ENCODE results near the gene CFAP299. TPM values are rescaled to one million over a fixed set of nuclear protein-coding genes. Genes with fewer than 3 reads are reported as not detected.
"Not testable (repeated sequence)": the region's sequence is repeated elsewhere in the genome, so short reads cannot be mapped to it uniquely, and the experiment has no call there.

CFAP299 gene
- total RNA-seq, 1 donor: 12.7 TPM

- DNase-seq (ENCODE audit: low read depth): peak; percentile 84
Measured at GRCh38 chr4:80434238-80434637, 98.7 kb downstream of the CFAP299 start.

GRCh38 chr4:80438016-80438415 lies 102.5 kb downstream of the CFAP299 start:
- TF ChIP-seq CTCF (IDR thresholded peaks at IDR 0.05; ENCODE audit: insufficient read depth, low read length): no peak
- no peak overlapping the region for H3K4me3 ChIP-seq (ENCODE audit: low read depth, low read length)
- DNase-seq (ENCODE audit: low read depth): no peak

More at GRCh38 chr4:80434238-80434637, 98.7 kb downstream of the CFAP299 start:
- no peak for TF ChIP-seq CTCF (IDR thresholded peaks at IDR 0.05; ENCODE audit: insufficient read depth, low read length)
- H3K4me3 ChIP-seq (ENCODE audit: low read depth, low read length): no peak overlapping the region

GRCh38 chr4:80439294-80440061 lies 103.9 kb downstream of the CFAP299 start:
- H3K4me3 ChIP-seq (ENCODE audit: low read depth, low read length); DNase-seq (ENCODE audit: low read depth): not testable (repeated sequence)

GRCh38 chr4:80446248-80446647 lies 110.7 kb downstream of the CFAP299 start:
- TF ChIP-seq CTCF (IDR thresholded peaks at IDR 0.05; ENCODE audit: insufficient read depth, low read length): no peak
- no peak for DNase-seq (ENCODE audit: low read depth)
- no peak overlapping the region for H3K4me3 ChIP-seq (ENCODE audit: low read depth, low read length)

GRCh38 chr4:80446664-80447063 lies 111.1 kb downstream of the CFAP299 start:
- no peak for TF ChIP-seq CTCF (IDR thresholded peaks at IDR 0.05; ENCODE audit: insufficient read depth, low read length)
- H3K4me3 ChIP-seq (ENCODE audit: low read depth, low read length): no peak overlapping the region
- peak; percentile 57 for DNase-seq (ENCODE audit: low read depth)

GRCh38 chr4:80447493-80447892 lies 112.0 kb downstream of the CFAP299 start:
- no peak for TF ChIP-seq CTCF (IDR thresholded peaks at IDR 0.05; ENCODE audit: insufficient read depth, low read length)
- no peak for DNase-seq (ENCODE audit: low read depth)
- no peak overlapping the region for H3K4me3 ChIP-seq (ENCODE audit: low read depth, low read length)

GRCh38 chr4:80448056-80448455 lies 112.5 kb downstream of the CFAP299 start:
- no peak for TF ChIP-seq CTCF (IDR thresholded peaks at IDR 0.05; ENCODE audit: insufficient read depth, low read length)
- DNase-seq (ENCODE audit: low read depth): peak; percentile 27
- H3K4me3 ChIP-seq (ENCODE audit: low read depth, low read length): no peak overlapping the region
